Kasumi-1 (cell line): Measurements from ENCODE around the gene CDK6.
"Not testable (repeated sequence)": the region's sequence is repeated elsewhere in the genome, so short reads cannot be mapped to it uniquely, and the experiment has no call there.

Source experiments
- DNase-seq, 2 experiments: peaks; one replicate each; lab custom pipeline; 2025; lab: John Stamatoyannopoulos, UW

CDK6 gene

DNA sequence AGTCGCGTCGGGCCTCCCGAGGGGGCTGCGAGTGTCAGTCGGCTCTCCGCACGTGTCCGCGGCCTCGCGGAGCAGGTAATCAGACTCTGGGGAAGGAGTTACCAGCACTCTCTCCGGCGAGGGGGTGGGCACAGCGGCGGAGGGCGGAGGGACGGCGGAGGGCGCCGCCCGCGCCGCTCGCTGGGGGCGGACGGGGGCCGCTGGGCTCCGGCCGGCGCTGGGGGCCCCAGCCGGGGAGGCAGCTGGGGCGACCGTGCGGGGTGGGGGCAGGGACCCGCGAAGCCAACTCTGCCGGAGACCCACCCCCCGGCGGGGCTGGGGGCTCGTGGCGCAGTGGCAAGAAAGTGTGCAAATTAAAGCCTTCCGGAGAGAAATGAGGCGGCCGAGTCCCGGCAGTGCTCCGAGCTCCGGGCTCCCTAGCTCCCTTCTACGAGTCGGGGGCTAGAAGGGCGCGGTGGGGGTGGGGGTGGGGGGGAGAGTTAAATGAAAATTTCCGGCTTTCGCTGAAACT is at the start of gene CDK6:
Gene CDK6 (minus strand): TSS at position 85 of the 511 bp plus-strand sequence. CDS start 3,250 bp downstream, outside the sequence.
- peak; percentile 76 to 84 for DNase-seq

DNA sequence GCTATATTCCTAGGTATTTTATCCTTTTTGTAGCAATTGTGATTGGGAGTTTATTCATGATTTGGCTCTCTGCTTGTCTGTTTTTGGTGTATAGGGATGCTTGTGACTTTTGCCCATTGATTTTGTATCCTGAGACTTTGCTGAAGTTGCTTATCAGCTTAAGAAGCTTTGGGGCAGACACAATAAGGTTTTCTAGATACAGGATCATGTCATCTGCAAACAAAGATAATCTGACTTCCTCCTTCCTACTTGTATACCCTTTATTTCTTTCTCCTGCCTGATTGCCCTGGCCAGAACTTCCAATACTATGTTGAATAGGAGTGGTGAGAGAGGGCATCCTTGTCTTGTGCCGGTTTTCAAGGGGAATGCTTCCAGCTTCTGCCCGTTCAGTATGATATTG is 49.7 kb upstream of the CDK6 start:
- not testable (repeated sequence) for DNase-seq

DNA sequence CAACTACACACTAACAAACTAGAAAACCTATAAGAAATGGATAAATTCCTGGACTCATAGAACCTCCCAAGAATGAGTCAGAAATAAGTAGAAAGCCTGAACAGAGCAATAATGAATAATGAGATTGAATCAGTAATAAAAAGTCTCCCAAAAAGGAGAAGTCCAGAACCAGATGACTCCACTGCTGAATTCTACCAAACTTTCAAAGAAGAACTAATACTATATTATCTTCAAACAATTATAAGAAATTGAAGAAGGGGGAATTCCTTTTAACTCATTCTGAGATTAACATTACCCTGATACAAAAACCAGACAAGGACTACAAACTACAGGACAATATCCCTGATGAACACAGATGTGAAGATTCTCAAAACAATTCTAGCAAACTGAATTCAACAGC is 47.8 kb upstream of the CDK6 start:
- DNase-seq, result no peak

GRCh38 chr7:92882760-92883159 is 46.4 kb upstream of the CDK6 start:
- DNase-seq, result no peak

GRCh38 chr7:92881091-92881485 is 44.7 kb upstream of the CDK6 start:
- DNase-seq, result no peak

DNA sequence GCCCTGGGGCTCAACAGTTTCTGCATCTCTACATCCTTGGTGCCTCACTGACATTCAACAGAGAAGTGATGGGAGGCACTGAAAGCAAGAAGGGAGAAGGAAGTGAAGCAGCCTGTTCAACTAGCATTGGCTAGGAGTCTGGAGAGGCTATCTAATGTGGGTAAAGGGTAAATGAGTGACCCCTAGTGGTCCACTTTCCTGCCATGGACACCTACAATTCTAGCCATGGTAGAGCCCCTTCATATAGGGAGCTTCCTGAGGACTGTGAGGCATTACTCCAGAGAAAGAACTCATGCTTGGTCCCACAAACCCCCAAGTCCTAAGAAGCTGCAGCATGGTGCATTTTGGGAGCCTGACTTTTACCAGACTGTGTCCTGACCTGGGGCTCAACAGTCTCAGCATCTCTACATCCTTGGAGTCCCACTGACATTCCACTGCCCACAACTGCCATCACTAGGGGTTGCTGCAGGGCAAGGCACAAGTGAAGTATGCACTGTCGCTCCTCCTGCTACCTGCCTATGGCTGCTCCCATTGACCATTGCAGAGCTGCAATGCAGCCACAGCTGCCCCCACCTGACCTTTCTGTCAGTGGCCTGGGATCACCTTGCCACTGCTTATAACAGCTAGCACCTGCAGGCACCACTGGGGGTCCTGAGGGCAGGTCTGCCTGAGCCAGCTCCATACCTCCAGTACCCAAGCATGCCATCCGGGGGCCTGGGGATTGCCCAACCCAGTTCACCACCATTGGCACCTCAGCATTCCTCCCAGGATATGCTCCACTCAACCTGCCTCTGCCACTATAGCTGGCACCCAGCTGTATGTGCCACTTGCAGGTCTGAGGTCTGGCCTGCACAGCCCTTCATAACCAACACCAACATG is 44.1 kb upstream of the CDK6 start:
- DNase-seq, result peak in 1 of 2 experiments; percentile 18

DNA sequence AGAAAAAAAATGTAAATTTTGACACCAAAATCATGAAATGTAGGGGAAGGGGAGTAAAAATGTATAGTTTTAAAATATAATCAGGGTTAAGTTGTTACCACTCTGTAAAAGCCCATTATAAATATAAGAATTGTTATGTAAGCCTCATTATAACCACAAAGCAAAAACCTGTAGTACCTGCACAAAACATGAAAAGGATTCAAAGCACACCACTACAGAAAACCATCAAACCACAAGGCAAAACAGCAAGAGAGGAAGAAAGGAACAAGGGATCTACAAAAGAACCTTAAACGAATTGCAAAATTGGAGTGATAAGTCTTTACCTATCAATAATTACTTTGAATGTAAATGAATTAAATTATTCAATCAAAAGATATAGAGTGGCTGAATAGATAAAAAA is 41.0 kb upstream of the CDK6 start:
- no peak for DNase-seq

DNA sequence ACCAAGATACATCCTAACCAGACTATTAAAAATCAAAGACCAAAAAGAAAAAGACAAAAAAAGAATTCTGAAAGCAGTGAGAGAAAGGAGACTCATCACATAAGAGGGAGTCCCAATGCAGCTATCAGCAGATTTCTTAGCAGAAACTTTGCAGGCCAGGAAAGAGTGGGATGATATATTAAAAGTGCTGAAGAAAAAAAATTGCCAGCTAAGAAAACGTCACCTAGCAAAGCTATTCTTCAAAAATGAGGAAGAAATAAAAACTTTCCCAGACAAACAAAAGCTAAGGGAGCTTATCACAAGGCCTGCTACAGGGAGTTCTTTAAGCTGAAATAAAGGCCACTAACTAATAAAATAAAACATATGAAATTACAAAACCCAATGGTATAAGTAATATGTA is 40.5 kb upstream of the CDK6 start:
- DNase-seq, result no peak

DNA sequence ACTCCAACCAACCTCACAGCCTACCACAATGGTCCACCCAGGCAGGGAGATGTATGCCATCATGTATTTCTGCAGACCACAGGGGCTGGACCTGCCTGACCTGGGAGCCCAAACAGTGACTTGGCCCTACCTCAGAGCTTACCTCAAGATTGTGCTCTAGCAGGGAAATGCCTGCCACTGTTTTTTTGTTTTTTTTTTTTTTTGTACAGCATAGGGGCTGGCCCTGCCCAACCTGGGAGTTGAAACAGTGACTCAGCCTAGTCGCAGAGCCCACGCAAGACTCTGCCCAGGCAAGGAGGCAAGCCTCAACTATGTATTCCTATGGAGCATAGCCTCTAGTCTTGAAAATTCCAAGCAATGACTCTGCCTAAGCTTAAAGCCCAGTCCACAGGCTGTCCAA is 39.3 kb upstream of the CDK6 start:
- DNase-seq, result no peak

DNA sequence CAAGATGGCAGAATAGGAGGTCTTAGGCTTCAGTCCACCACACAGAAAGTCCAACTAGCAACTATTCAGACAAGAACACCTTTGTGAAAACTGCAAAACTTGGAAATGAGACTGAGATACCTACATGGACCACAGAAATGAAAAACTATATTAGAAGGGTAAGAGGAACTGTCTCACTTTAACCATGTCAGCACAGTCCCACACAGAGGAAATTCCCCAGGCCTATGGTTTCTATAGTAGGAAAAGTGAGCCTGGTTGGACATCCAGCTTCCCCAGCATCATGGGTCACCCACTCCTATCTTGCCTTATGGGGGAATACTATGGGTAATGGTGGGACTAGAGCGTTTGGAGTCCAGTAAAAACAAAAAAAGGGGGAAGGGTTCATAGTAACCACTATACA is 38.8 kb upstream of the CDK6 start:
- no peak for DNase-seq

DNA sequence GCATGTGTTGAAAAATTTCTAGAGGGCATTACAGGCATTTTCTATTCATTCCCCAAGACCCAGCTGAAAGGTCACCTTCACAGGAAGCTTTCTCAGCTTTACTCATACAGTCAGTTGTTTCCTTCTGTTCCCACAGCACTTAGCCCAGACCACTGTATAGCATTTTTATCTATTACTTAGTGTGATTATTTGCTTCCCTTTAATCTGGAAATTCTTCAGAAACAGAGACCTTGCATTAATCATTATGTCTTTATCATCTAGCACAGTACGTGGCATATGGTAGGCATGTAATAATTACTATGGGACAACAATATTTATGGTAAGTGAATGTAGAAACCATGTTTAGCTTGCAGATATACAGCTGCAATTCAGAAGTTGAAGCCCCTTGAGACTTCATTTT is 38.2 kb upstream of the CDK6 start:
- DNase-seq, result no peak

DNA sequence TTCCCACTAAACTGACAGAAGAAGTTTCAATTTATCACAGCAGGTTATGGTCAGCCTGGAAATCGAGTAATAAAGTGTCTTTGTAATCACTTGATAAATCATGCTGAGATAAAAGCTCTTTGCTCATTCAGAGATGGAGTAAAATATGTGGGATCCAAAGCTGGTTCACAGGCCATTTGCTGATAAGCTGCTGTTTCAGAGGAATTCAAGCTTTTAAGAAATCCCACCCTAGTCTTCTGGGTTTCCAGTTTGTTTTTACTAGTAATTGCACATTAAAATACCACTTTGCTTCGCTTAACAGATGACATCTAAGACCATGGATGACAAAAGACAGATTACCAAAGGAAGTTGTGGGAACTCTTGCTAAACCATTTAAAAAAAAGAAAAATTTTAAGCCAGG is 37.4 kb upstream of the CDK6 start:
- no peak for DNase-seq

- DNase-seq, result no peak
Observed at GRCh38 chr7:92872701-92873100, 36.3 kb upstream of the CDK6 start.

GRCh38 chr7:92868683-92869293 is 32.4 kb upstream of the CDK6 start:
- DNase-seq, result no peak

DNA sequence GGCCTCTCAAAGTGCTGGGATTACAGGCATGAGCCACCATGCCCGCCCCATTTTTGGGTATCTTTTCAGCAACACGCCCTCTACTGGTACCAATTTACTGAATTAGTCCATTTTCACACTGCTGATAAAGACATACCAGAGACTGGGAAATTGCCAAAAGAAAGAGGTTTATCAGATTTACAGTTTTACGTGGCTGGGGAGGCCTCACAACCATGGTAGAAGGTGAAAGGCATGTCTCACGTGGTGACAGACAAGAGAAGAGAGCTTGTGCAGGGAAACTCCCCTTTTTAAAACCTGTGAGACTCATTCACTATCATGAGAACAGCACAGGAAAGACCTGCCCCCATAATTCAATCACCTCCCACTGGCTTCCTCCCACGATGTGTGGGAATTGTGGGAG is 27.8 kb upstream of the CDK6 start:
- peak in 1 of 2 experiments; percentile 10 for DNase-seq

GRCh38 chr7:92856436-92856835 is 20.1 kb upstream of the CDK6 start:
- no peak for DNase-seq

DNA sequence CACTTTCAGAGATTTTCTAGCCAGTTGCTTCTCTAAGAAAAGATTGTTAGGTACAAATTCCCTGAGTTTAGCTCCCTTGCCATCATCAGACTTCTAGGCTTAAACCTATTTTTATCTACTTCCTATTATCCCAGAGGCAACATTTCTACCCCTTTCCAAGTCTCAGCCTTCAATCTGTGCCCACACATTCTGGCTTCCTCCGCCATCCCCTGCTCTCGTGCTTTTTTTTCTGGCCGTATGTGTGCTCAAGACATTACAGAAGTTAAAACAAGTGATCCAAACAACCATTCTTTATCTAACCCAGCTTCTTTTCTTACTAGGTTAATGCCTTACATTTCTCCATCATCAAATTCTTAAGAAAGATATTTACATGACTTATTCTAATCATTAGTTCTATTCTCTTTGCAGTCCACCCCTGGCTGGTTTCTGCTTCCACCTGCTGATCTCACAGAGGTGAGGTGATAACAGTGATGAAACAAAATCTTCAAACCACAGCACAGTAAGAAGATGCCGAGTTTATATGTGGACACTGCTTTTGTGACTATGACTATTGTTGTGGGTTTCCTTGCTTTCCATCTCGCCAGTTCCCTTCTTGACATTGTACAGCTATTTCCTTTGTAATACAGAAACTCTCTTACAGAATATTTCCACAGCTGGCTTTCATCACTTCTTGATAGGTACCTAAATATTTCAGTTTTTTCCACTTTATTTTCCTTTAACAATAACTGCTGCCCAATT is 18.3 kb upstream of the CDK6 start:
- DNase-seq, result peak in 1 of 2 experiments; percentile 17

DNA sequence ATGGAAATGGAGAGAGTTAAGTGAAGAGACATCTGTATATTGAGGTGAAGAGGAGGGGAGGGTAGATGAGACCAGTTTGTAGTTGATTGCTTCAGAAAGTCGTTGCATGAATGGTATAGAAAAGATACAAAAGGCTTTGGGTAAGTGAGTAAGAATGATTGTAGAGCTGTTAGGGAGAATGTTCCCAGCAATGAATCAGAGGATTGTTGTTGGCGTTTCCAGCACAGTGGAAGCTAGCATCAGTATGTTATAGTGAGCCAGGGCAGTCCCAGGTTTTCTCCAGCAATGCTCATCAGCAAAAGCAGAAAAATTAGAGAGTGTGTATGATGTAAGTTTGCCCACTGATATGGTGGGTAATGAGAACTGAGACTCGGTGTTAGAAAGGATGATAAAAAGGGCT is 15.4 kb upstream of the CDK6 start:
- no peak for DNase-seq

- no peak for DNase-seq
Observed at GRCh38 chr7:92850516-92850915, 14.1 kb upstream of the CDK6 start.

DNA sequence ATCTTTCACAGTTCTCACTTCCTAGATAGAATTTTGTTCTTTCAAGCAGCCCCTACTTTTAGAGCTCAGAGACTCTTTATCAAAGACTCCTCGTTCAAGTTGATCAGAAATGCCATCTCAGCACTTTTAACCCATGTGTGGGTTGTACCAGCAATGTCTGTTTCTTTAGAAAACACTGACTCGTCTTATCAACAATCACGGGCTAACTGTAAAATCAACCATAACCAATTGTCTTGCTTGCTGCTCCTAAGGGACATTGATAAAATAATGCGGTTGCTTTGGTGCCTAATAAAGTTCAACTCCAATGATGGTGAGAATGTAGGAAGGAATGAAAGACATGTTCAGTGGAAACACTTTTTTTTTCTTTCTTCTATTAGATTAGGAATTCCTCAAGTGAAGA is 12.9 kb upstream of the CDK6 start:
- no peak for DNase-seq

DNA sequence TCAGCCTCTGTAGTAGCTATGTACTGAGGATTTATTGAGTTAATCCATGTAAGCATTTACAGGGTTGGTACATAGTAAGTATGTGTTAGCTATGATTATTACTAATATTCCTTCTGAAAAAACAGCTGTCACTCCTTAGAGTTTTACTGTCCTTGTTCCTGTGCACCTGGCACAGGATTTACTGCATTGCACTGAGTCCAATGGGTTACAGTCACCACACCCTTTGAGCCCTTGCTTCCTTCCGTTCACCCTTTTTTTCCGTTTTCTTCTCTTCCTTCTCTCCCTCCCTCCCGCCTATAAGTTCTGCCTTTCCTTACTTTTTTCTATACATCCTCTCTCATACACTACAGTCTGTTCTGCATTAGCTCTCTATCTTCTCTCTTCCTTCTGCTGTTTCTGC is 12.5 kb upstream of the CDK6 start:
- no peak for DNase-seq

GRCh38 chr7:92848441-92848840 is 12.1 kb upstream of the CDK6 start:
- no peak for DNase-seq

- DNase-seq, result no peak
Observed at GRCh38 chr7:92847305-92847704, 10.9 kb upstream of the CDK6 start.
